Endothelial cell of coronary artery (primary cell): ENCODE measurements around the gene SPAG5. TPM values are rescaled to one million over a fixed set of nuclear protein-coding genes. Genes with fewer than 3 reads are reported as not detected.

Experiments
- total RNA-seq: library from RNA; depleted of rRNA; stranded (reverse); fragments of >200 nt; gene quantifications from 2 replicates; pipeline ENCODE4 v1.2.3, GENCODE V29; 2014

Gene SPAG5
- total RNA-seq = 14.8 and 35.4 TPM in 2 replicates

GRCh38 chr17:28598799-28599310 lies at the start of gene SPAG5:
Gene SPAG5, minus strand, starts transcription at chr17:28599025. Its CDS starts 79 bp downstream, at chr17:28598946.

DNA sequence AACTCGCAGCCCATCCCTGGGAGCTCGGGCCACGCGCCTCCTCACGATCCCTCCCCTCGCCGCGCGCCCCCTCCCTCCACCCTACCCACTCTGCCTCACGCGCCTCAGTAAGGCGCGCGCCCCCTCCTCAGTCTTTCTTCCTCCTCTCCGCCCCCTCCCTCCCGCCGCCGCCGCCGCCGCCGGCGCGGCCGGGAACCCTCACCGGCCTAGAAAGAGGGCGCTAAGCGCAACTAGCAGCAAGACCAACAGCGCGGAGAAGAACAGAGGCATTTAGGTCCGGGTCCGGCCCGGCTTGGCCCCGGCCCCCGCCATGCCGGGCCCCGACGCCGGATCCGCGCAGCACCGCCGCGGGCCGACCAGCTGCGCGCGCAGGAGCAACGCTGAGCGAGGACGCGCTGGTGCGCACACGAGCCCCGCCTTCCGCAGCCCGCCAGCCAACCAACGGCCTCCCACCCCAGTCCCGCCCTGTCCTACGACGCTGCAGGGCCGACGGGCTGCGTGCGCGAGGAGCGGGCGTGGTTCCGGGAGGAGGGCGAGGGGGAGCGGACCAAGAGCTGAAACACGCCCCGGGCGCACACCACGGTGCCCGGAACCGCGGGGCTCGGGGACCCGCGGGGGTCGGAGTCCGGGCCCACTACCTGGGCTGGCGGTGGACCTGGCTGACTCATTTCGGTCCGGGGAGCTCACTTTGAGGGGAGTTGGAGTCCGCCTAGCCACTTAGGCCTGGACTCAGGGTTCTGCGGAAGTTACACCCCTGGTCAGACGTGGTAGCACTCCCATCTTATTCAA lies 46.2 kb upstream of the SPAG5 start, which contains the start of gene BLTP2:
Gene BLTP2 (minus strand): TSS at position 372 of the 789 bp plus-strand sequence. CDS start 102 bp downstream, at position 270.

GRCh38 chr17:28613931-28614381 lies 15.1 kb upstream of the SPAG5 start, which contains the start of gene RSKR:
Gene RSKR, minus strand, starts transcription at chr17:28614185. Its CDS starts 24 bp downstream, at chr17:28614161.

DNA sequence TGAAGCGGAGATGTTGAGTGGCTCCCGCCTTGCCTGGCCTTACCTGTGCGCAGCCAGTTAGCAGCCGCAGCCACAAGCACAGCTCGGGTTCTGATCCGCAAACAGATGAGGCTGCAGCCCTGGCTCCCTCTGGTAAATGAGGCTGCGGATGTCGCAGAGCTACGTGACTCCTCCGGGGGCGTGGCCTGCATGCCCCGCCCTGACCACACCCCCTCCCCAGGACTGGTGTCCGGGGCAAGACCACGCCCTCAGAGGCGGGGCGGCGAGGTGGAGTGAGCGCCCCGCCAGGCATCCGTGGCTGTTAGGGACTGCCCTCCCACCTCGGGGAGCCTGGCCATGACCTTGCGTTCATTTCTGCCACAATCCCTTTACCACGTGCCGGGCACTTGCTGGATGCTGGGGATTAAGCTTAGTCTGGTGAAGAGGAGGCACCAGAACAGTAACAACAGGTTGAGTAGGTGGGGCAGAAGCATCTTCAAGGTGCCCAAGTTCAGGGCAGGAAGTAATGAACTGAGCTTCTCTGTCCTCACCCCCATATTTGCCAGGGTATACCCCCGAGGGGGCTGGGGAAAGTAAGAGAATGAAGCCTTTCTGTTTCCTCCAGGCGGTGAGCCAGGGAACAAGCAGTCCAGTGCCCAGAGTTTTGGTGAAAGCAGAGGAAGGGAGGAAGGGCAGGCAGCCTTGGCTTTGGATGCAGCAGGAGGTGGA lies 21.9 kb downstream of the SPAG5 start, which contains the start of gene ALDOC:
Gene ALDOC (minus strand): TSS at position 138 of the 708 bp plus-strand sequence. CDS start 1,363 bp downstream, outside the sequence.

GRCh38 chr17:28571361-28572122 lies 27.3 kb downstream of the SPAG5 start, which contains the start of gene PIGS:
Gene PIGS, minus strand, starts transcription at chr17:28571524. Its CDS starts 28 bp downstream, at chr17:28571496.

GRCh38 chr17:28552176-28552999 lies 46.4 kb downstream of the SPAG5 start, which contains the start of gene UNC119:
Gene UNC119, minus strand, starts transcription at chr17:28552624. Its CDS starts 67 bp downstream, at chr17:28552557.

Other genes starting within 250 kb of the SPAG5 start
- gene POLDIP2, start 241.5 kb downstream of the SPAG5 start, total RNA-seq = 68.0 and 74.0 TPM in 2 replicates
- gene SEBOX, start 233.8 kb downstream of the SPAG5 start, total RNA-seq = not detected in 2 replicates
- 0.27 and 0.38 TPM in 2 replicates for gene VTN, start 228.7 kb downstream of the SPAG5 start, total RNA-seq
- gene SARM1, start 227.3 kb downstream of the SPAG5 start, total RNA-seq = 3.8 and 4.0 TPM in 2 replicates
- 2.1 and 3.7 TPM in 2 replicates for gene SLC46A1, start 192.8 kb downstream of the SPAG5 start, total RNA-seq
- not detected in 2 replicates for gene SLC13A2, start 125.4 kb downstream of the SPAG5 start, total RNA-seq
- gene FOXN1, start 92.7 kb downstream of the SPAG5 start, total RNA-seq = not detected in 2 replicates
- 17.1 and 20.6 TPM in 2 replicates for gene UNC119, start 46.4 kb downstream of the SPAG5 start, total RNA-seq
- 36.9 and 56.0 TPM in 2 replicates for gene PIGS, start 27.5 kb downstream of the SPAG5 start, total RNA-seq
- gene ALDOC, start 22.1 kb downstream of the SPAG5 start, total RNA-seq = 13.5 and 37.7 TPM in 2 replicates
- 4.3 and 5.6 TPM in 2 replicates for gene RSKR, start 15.2 kb upstream of the SPAG5 start, total RNA-seq
- gene BLTP2, start 46.1 kb upstream of the SPAG5 start, total RNA-seq = 193 and 195 TPM in 2 replicates
- gene SDF2, start 62.9 kb upstream of the SPAG5 start, total RNA-seq = 67.7 and 70.2 TPM in 2 replicates
- 43.0 and 53.9 TPM in 2 replicates for gene SUPT6H, start 63.2 kb upstream of the SPAG5 start, total RNA-seq
- gene PROCA1, start 112.9 kb upstream of the SPAG5 start, total RNA-seq = 0.81 and 0.94 TPM in 2 replicates
- 47.1 and 74.8 TPM in 2 replicates for gene RAB34, start 118.8 kb upstream of the SPAG5 start, total RNA-seq
- 1,119 and 1,150 TPM in 2 replicates for gene RPL23A, start 121.0 kb upstream of the SPAG5 start, total RNA-seq
- 1.3 and 1.7 TPM in 2 replicates for gene TLCD1, start 127.2 kb upstream of the SPAG5 start, total RNA-seq
- gene NEK8, start 129.8 kb upstream of the SPAG5 start, total RNA-seq = 1.1 and 2.4 TPM in 2 replicates
- 35.3 and 40.6 TPM in 2 replicates for gene TRAF4, start 145.0 kb upstream of the SPAG5 start, total RNA-seq
- gene FAM222B, start 243.8 kb upstream of the SPAG5 start, total RNA-seq = 3.2 and 6.3 TPM in 2 replicates